Jurkat, Clone E6-1 (cell line): ENCODE measurements around the gene RTN4R.
A peak's percentile ranks its signal among the peaks of the same experiment; 100 is the strongest.
"Not testable (repeated sequence)": the region's sequence is repeated elsewhere in the genome, so short reads cannot be mapped to it uniquely, and the experiment has no call there.

Experiments
- DNase-seq: peaks from one replicate; pipeline ENCODE4 v3.0.0-alpha.2; 2011; ENCODE audit warnings: low read depth, low spot score
- H3K4me3 ChIP-seq: 2 replicates; pipeline ENCODE4 v1.5.1; 2011; ENCODE audit warnings: mild to moderate bottlenecking, low read length, control low read depth, moderate library complexity

Gene RTN4R

GRCh38 chr22:20306646-20307447 lies 38.7 kb upstream of the RTN4R start:
- DNase-seq, H3K4me3 ChIP-seq: not testable (repeated sequence)

- no peak overlapping the region for H3K4me3 ChIP-seq
- DNase-seq, result no peak
Measured at GRCh38 chr22:20305894-20306645, 38.0 kb upstream of the RTN4R start.

GRCh38 chr22:20305230-20305893 lies 37.2 kb upstream of the RTN4R start:
- DNase-seq, H3K4me3 ChIP-seq: not testable (repeated sequence)

DNA sequence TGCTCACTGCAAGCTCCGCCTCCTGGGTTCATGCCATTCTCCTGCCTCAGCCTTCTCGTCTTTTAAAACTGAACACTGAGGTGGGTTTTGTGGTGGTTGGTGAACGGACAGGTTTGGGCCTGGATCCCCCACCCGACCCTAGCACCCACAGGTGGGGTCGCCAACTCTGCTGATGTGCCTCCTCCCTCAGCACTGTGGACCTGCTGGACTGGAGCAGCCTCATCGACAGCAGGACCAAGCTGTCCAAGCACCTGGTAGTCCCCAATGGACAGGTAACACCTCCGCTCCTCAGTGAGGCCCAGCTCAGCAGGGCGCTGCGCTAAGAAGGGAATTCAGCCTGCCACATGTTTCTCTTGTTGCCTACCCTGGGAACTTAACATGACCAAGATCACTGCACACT lies 36.5 kb upstream of the RTN4R start:
- no peak for DNase-seq
- H3K4me3 ChIP-seq, result no peak overlapping the region

- not testable (repeated sequence) for H3K4me3 ChIP-seq, DNase-seq
Measured at GRCh38 chr22:20303229-20303534, 35.1 kb upstream of the RTN4R start.

DNA sequence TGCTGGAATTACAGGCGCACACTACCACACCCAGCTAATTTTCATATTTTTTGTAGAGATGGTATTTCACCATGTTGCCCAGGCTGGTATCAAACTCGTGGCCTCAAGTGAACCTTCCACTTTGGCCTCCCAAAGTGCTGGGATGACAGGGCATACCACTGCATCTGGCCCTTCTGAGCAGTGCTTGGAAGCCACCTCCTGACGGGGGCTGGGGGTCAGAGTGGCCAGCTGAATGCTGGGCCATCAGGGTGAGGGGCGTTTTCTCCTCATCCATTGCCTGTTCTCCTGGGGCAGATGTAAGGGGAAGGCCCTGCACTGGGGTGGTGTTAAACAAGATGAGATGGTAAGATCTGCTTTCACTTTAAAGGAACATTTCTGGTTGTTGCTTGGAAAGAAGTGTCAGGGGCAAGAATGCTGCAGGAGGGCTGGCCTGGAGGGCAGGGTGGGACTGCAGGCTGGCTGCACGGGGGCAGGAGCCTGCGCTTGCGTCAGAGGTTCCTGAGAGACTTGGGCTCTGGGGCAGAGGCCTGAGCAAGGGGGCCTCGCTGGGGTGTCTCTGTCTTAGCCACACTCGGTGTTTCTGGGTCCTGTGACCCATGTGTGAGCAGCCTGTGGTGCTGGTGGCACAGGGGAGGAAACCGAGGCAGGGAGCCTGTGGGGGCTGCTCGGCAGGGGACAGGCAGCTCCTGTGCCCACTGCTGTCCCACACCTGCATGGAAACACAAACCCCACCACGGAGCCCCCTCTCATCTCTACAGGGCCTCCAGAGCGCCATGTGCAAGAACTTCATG lies 34.5 kb upstream of the RTN4R start:
- no peak for DNase-seq
- no peak overlapping the region for H3K4me3 ChIP-seq

- DNase-seq, result no peak
- peak overlapping the region; percentile 40 for H3K4me3 ChIP-seq
Measured at GRCh38 chr22:20299746-20300136, 31.6 kb upstream of the RTN4R start.

DNA sequence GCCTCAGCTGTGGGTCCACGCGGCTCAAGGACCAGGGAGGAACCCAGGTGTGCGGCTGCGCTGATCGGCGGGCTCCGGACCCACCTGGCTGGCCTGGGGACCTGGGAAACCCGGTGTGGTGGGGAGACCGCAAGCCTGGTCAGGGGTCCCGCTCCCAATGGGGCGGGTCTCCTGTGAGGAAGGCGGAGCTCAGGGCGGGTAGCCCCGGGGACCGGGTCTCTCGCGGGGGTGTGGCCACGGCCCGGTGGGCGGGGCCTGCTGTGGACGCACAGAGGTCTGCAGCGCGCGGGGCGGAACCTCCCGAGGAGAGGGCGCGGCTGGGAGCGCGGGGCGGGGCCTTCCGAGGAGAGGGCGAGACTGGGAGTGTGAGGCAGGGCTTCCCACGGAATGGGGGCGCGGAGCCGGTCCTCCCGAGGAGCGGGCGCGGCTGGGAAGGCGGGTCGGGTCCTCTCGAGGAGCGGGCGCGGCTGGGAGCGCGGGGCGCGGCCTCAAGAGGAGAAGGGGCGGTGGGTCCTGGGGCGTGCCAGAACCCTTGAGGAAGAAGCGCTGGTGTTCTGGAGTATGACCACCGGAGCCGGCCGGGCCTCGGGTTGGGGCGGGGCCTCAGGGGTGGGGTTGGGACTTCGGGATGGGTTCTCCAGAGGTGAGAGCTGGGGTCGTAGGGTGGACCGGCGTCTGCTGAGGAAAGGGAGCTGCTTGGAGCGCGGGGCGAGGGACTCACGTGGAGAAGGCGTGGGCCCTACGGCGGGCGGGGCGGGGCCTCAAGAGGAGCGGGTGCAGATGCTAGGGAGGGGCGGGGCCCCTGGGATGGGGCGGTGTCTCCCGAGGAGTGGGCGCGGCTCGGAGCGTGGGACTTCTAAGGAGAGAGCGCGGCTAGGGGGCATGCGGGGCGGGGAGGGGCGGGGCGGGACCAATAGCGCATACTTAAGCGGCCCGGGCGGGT lies 31.0 kb upstream of the RTN4R start:
- DNase-seq, result peak; percentile 83
- H3K4me3 ChIP-seq, result peak overlapping the region; percentile 45

- no peak for DNase-seq
- no peak overlapping the region for H3K4me3 ChIP-seq
Measured at GRCh38 chr22:20298110-20298802, 30.1 kb upstream of the RTN4R start.

DNA sequence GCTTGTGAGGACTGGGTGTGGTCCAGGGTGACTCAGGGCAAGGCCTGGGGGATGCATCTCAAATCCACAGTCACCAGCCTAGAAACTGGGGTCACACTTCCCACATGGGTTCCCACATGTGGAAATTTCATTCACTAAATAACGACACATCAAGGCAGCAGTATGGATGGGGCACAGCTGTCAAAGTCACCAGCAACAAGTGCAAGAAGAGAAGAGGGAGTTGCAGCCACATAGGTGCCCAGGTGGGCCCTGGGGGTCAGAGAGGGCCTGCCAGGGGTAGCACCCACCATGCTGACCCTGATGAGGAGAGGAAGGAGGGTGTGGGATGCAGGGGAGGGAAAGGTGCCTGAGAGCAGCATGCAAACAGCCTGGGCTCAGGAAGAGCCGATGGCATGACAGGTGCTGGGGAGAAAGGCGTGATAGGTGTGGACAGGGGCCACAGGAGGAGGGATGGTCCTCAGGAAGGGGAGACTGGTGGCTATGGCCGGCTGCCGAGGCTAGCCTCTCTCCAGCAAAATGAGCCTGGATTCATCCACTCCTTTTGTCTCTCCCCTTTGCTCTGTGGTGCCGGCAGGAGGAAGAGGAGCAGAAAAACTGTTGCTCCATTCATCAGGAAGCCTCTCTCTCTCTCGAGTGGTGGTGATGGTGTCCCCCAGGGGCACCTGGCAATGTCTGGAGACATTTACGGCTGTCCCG lies 29.4 kb upstream of the RTN4R start:
- no peak overlapping the region for H3K4me3 ChIP-seq
- no peak for DNase-seq

- no peak for DNase-seq
Measured at GRCh38 chr22:20296598-20296997, 28.5 kb upstream of the RTN4R start.

DNA sequence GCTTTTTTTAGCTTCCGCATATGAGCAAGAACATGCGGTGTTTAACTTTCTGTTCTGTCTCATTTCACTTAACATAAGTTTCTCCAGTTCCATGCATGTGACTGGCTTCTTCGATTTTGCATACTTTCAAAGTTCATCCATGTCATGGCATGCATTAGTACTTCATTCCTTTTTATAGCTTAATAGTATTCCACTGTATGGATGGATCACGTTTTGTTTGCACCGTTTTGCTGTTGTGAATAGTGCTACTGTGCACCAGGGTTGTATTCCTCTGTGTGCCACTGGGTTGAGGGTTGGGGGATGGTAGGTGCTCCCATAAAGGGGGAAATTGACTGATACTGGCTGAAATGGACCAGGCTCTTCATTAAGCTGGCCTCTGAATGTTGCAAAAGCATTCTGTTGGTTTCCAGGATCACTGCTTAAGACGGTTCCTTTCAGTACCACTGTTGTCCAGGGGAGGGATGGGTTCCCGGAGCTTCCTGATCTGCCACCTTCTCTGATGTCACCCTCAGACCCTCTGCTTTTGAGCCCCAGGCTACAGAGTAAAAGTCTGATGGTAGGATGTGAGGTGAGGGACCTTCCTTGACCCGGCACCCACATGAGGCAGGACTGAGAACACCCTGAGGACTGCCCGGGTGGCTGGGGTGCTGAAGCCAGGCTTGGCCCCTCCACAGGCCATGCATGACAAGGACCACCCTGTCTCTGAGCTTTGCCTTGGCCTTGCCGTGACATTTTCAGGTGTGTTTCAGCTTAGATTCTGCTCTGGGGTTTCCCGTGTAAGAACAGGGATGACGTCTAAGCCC lies 27.3 kb upstream of the RTN4R start:
- no peak overlapping the region for H3K4me3 ChIP-seq
- DNase-seq, result no peak

More at GRCh38 chr22:20296598-20296997, 28.5 kb upstream of the RTN4R start:
- no peak overlapping the region for H3K4me3 ChIP-seq

DNA sequence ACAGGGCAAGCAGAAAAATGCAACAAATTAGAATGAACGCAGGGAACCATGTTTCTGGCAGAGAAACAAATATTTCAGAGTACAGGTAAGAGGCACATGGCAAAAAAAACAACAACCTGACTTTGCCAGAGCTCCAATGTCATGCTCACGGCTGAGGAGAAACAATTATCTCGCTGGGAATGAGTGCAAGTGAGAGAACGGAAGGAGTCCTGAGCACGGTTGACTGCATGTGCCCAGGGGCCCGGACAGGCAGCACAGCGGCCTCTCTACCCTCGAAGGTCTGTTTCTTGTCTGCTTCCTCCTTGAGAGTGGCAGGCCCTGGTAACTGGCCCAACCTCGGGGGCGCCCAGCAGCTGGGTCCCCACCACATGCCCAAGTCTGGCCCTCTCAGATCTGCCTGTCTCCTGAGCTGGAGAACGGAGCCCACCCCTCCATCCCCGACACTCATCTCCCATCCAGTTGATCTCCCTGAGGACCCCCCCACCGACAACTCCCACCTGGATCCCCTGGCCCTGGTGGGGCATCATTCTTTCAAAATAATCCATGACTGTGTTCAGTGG lies 24.6 kb upstream of the RTN4R start:
- no peak for DNase-seq
- H3K4me3 ChIP-seq, result no peak overlapping the region

DNA sequence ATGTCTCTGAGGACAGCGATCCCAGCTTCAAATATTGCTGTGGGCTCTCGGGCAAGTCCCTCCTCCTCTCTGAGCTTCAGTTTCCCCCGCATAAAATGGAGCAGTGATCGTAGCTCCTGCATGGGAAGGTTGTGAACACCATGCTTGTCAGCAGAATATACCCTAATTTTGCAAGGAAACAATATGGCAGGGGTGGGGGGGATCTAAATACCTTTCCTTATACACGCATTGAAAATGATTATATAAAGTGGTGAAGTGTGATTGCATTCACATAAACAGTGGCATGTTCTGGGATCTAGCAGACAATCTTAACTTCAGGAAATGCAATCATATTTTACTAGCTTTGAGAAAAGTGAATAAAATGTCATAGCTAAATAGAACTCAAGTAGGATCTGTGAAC lies 24.0 kb upstream of the RTN4R start:
- H3K4me3 ChIP-seq, result no peak overlapping the region

GRCh38 chr22:20291604-20292063 lies 23.5 kb upstream of the RTN4R start:
- no peak overlapping the region for H3K4me3 ChIP-seq
- DNase-seq, result no peak

More for the DNA sequence above, 24.0 kb upstream of the RTN4R start:
- no peak for DNase-seq

DNA sequence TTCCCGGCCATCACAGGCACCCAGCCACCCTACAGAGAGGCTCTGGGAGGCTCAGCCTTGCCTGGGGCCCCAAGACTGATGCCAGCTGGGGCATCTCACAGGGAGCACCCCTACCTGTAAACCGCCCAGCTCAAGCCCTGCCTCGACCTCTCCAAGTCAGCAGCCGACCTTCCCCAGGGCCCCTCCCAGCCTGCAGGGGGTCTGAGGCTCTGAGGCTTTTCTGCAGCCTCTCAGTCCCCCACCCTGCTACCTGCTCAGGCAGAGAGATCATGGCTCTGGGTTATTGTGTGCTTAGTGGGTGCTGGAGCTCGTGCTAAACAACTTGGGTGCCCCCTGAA lies 23.1 kb upstream of the RTN4R start:
- no peak overlapping the region for H3K4me3 ChIP-seq

More for the DNA sequence above, 23.1 kb upstream of the RTN4R start:
- DNase-seq, result no peak
